GM18861 (cell line): ENCODE data around the gene RAD50.
"Not testable (repeated sequence)": the region's sequence is repeated elsewhere in the genome, so short reads cannot be mapped to it uniquely, and the experiment has no call there.

Experiments
- ATAC-seq: cut with Tn5 transposase; IDR thresholded peaks from one replicate; pipeline ENCODE4 v1.9.1; 2021; ENCODE audit not compliant: unreplicated experiment

RAD50 gene

DNA sequence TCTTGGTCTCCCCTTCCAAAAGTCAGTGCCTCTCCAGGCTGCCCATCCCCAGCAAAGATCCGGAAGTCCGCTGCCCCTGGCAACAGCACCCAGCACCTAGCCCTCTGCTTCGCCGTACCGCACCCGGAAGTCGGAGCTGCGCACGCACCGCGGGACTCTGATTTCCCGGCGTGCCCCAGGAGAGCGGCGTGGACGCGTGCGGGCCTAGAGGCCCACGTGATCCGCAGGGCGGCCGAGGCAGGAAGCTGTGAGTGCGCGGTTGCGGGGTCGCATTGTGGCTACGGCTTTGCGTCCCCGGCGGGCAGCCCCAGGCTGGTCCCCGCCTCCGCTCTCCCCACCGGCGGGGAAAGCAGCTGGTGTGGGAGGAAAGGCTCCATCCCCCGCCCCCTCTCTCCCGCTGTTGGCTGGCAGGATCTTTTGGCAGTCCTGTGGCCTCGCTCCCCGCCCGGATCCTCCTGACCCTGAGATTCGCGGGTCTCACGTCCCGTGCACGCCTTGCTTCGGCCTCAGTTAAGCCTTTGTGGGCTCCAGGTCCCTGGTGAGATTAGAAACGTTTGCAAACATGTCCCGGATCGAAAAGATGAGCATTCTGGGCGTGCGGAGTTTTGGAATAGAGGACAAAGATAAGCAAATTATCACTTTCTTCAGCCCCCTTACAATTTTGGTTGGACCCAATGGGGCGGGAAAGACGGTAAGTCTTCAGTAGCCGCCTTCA is at the start of gene RAD50:
TSS of gene RAD50 (plus strand) at position 215 of the 715 bp plus-strand sequence. CDS start at position 563, 348 bp downstream.
- peak; percentile 93 for ATAC-seq

- no peak for ATAC-seq
Observed at GRCh38 chr5:132510076-132510475, 46.7 kb upstream of the RAD50 start.

DNA sequence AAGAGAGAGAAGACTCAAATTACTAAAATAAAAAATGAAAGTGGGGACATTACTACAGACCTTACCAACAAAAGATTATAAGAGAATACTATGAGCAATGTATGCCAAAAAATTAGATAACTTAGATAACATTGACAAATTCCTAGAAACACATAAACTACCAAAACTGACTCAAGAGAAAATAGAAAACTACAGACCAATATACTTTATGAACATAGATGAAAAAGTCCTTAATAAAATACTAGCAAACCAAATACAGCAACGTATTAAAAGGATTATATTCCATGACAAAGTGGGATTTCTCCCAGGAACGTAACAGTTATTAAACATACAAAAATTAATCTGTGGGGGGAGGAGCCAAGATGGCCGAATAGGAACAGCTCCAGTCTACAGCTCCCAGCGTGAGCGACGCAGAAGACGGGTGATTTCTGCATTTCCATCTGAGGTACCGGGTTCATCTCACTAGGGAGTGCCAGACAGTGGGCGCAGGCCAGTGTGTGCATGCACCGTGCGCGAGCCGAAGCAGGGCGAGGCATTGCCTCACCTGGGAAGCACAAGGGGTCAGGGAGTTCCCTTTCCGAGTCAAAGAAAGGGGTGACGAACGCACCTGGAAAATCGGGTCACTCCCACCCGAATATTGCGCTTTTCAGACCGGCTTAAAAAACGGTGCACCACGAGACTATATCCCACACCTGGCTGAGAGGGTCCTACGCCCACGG is 43.0 kb upstream of the RAD50 start:
- ATAC-seq: not testable (repeated sequence)

DNA sequence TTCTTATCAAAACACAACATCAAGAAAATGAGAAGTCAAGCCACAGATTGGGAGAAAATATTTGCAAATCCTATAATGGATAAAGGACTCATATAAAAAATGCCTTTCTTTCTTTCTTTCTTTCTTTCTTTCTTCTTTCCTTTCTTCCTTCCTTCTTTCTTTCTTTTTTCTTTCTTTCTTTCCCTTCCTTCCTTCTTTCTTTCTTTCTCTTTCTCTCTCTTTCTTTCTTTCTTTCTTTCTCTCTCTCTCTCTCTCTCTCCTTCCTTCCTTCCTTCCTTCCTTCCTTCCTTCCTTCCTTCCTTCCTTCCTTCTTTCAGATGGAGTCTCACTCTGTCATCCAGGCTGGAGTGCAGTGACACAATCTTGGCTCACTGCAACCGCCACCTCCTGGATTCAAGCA is 34.7 kb upstream of the RAD50 start:
- ATAC-seq: not testable (repeated sequence)

DNA sequence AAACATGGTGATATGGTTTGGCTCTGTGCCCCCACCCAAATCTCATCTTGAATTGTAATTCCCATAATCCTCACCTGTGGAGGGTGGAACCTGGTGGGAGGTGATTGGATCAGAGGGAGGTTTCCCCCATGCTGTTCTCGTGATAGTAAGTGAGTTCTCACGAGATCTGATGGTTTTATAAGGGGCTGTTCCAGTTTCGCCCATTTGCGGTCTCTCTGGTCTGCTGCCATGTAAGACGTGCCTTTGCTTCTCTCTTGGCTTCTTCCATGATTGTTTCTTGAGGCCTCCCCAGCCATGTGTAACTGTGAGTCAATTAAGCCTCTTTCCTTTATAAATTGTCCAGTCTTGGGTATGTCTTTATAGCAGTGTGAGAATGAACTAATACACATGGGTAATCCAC is 31.9 kb upstream of the RAD50 start:
- ATAC-seq: not testable (repeated sequence)

DNA sequence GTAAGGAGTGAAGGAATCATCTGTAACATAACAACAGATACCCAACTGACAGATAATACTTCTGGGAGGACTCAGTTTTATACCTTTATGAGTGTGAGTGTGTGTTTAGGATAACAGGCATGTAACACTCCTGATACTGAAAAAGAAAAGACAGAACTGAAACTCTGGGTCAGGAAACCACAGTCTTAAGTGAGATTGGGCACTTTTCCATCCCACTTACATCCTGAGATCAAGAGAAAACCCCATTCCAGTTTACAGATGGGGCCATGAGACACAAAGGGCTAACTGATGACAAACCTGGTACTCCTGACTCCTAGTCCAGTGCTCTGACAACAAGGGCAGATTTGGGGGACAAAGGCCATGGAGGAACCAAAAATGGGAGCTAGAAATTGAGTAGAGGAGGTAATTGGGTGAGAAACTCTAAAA is 31.5 kb upstream of the RAD50 start:
- peak; percentile 72 for ATAC-seq

- no peak for ATAC-seq
Observed at GRCh38 chr5:132526290-132526973, 30.3 kb upstream of the RAD50 start.

GRCh38 chr5:132526974-132527564 is 29.7 kb upstream of the RAD50 start:
- no peak for ATAC-seq

GRCh38 chr5:132528021-132528420 is 28.8 kb upstream of the RAD50 start:
- ATAC-seq: no peak

- no peak for ATAC-seq
Observed at GRCh38 chr5:132528866-132529634, 27.7 kb upstream of the RAD50 start.

- ATAC-seq: no peak
Observed at GRCh38 chr5:132530946-132531345, 25.8 kb upstream of the RAD50 start.

DNA sequence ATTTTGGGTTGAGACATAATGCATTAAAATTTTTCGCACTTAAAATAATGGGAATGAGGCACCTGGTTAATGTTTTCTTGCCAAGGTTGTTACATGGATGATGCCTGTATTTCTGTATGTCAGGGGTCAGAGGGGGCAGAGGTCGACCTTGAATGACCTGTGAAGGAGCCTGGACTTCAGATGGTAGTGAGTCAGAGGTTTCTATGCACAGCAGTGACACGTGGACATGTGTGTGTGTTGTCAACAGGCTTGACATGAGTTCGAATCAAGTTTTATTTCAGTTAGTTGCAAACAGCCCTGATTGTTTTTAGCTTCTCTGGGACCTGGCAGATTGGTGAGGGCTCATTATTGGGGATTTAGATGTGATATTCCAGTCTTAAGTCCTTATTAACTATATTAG is 17.1 kb upstream of the RAD50 start:
- no peak for ATAC-seq

GRCh38 chr5:132540149-132540548 is 16.6 kb upstream of the RAD50 start:
- ATAC-seq: no peak

DNA sequence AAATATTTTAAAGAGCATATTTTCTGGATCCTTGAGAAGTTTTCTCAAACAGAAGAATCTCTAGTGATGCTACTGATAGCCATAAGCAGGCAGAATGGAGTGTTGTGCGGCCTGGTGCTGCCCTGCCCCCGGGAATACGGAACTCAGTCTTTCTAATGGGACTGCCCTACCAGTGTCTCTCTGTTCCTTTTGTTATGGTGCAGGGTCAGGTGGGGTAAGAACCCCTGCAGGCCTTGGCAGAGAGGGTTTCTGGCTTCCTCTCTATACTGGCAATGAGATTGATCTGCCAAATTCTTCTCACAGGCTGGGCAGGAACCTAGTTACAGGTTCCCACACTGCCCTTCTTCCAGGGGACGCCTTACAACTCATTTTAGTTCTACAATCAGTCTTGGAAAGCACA is 16.0 kb upstream of the RAD50 start:
- no peak for ATAC-seq

- ATAC-seq: no peak
Observed at GRCh38 chr5:132543472-132544201, 13.1 kb upstream of the RAD50 start, which contains the start of gene IL5. Gene IL5 (minus strand): TSS chr5:132543522. CDS start chr5:132543478, 44 bp downstream.

DNA sequence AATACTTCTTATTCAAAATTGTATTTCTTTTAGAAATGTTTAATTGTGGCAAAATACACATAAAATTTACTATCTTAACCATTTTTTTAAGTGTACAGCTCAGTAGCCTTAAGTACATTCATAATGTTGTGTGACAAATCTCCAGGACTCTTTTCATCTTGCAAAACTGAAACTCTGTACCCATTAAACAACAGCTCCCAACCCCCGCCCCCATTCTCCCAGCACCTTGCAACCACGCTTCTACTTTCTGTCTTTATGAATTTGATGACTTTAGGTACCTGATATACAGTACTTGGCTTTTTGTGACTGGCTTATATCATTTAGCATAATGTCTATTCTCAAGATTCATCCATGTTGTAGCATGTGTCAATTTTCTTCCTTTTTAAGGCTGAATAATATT is 10.7 kb upstream of the RAD50 start:
- no peak for ATAC-seq

GRCh38 chr5:132547269-132547668 is 9.5 kb upstream of the RAD50 start:
- no peak for ATAC-seq

- ATAC-seq: not testable (repeated sequence)
Observed at GRCh38 chr5:132548834-132549233, 7.9 kb upstream of the RAD50 start.

- ATAC-seq: no peak
Observed at GRCh38 chr5:132549576-132549975, 7.2 kb upstream of the RAD50 start.
